Measurements from ENCODE around the gene SGMS1. TPM values are rescaled to one million over a fixed set of nuclear protein-coding genes. Genes with fewer than 3 reads are reported as not detected.
A peak's percentile ranks its signal among the peaks of the same experiment; 100 is the strongest.
"Not testable (repeated sequence)": the region's sequence is repeated elsewhere in the genome, so short reads cannot be mapped to it uniquely, and the experiment has no call there.

The SGMS1 gene
- total RNA-seq, 4 donors from 2014 or later: 64.3 to 132 (median 87.0) TPM

DNA sequence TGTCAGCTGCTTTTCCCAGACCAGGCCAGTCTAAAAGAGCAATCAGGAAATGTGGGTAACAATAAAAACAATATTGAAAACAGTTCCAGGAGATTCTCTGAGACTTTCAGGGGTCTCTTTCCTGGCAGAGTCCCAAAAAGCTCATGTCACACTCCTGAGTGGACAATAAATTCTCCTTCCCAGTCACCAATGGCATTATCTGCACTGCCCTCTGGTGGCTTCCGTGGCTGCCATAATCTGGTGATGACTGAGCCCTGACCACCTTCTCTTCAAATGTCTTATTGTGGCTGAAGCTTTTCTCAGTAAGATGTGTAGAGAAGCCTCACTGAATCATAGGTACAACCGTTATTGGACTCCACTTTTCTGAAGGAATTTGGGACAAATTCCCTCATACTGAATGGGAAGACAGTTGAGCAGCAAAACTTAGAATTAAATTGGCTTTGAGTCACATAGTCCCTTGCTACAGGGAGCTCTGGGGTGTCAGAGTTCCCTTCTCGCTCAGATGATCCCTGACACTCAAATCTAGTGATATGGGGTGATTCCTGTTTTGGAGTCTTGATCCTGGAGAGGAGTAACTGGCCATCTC is 348.0 kb downstream of the SGMS1 start:
- no peaks in the 10 kb centered on the region for H3K9me3 ChIP-seq
- TF ChIP-seq, protein P1, sequence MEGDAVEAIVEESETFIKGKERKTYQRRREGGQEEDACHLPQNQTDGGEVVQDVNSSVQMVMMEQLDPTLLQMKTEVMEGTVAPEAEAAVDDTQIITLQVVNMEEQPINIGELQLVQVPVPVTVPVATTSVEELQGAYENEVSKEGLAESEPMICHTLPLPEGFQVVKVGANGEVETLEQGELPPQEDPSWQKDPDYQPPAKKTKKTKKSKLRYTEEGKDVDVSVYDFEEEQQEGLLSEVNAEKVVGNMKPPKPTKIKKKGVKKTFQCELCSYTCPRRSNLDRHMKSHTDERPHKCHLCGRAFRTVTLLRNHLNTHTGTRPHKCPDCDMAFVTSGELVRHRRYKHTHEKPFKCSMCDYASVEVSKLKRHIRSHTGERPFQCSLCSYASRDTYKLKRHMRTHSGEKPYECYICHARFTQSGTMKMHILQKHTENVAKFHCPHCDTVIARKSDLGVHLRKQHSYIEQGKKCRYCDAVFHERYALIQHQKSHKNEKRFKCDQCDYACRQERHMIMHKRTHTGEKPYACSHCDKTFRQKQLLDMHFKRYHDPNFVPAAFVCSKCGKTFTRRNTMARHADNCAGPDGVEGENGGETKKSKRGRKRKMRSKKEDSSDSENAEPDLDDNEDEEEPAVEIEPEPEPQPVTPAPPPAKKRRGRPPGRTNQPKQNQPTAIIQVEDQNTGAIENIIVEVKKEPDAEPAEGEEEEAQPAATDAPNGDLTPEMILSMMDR (IDR thresholded peaks at IDR 0.05): peak; percentile 15 to 42 (median 33)
- TF ChIP-seq POLR2A (IDR thresholded peaks at IDR 0.05; ENCODE audit: low read depth): no peak
- H3K27me3 ChIP-seq: peaks cover 0 to 3% (median 0%) of the 10 kb centered on the region in 4 donors
- intact Hi-C loops (cut with DNase I): no loop called here
- H3K4me3 ChIP-seq: no peak overlapping the region
- no peaks in the 10 kb centered on the region for H3K4me1 ChIP-seq
- WGBS: 51% methylated on average over 3 of the region's 3 CpGs
- peak; percentile 86 for DNase-seq (ENCODE audit: extremely low spot score)
- no peaks in the 10 kb centered on the region for H3K36me3 ChIP-seq
- H3K27ac ChIP-seq (replicated peaks in 1 of 4): no peak overlapping the region

DNA sequence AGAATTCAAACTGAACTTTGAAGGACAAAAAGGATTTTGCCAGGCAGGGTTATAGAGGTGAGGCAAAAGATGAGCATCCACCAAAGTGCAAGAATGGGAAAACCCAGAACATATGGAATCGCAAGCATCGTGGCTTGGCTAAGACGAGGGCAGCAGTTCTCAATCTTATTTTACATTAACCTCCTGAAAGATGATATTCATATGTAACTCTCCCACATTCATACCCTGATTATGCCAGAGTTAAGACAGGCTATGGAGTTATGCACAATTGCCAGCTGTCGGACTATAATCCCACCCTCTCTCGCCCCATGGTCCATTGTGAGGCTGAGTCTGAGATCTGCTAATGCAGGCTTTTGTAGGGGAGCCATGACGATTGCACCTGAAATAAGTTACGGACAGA is 351.2 kb downstream of the SGMS1 start:
- Histone ChIP-seq H3K4me3 (no peak overlapping the region), H3K4me1 (no peaks in the 10 kb centered on the region), H3K27ac (replicated peaks in 1 of 4) (no peak overlapping the region), H3K27me3 (peaks cover 0 to 3% (median 0%) of the 10 kb centered on the region in 4 donors), H3K9me3 (no peaks in the 10 kb centered on the region), H3K36me3 (no peaks in the 10 kb centered on the region)
- peak; percentile 91 for DNase-seq (ENCODE audit: extremely low spot score)
- intact Hi-C loops (cut with DNase I): no loop called here
- TF ChIP-seq, protein P1 (IDR thresholded peaks at IDR 0.05): no peak
- no peak for TF ChIP-seq POLR2A (IDR thresholded peaks at IDR 0.05; ENCODE audit: low read depth)
- no peak for TF ChIP-seq POLR2AphosphoS5 (IDR thresholded peaks at IDR 0.05)
- TF ChIP-seq EP300 (IDR thresholded peaks at IDR 0.05): no peak
- WGBS: 92% methylated on average over 7 of the region's 7 CpGs

DNA sequence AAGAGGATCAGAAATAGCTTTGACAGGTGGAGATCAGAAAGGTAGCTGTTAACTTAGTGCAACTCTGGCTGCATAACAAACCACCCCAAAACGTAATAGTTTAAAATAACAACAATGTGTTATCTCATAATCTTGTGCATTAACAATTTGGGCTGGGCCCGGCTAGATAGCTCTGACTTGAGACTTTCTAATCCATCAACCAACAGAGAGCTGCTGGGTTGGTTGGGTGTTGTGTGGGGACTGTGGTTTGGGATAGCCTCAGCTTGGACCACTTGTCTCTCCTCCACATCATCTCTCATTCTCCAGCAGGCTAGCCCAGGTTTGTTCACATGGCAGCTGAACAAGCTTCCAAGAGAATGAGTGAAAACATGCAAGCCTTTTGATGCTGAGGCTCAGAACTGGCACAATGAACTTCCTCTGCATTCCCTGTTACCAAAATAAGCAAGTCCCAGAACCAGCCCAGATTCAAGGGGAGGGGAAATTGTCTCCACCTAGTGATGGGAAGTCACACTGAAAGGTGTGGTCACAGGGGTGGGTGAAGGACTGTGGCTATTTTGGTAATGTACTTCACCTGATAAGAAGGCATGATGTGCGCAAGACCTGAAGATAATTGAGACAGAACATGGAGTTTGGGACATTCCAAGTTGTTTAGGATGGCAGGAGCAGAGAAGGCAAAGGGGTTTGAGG is 352.0 kb downstream of the SGMS1 start:
- H3K36me3 ChIP-seq: no peaks in the 10 kb centered on the region
- intact Hi-C loops (cut with DNase I): no loop called here
- H3K27me3 ChIP-seq: peaks cover 0 to 3% (median 0%) of the 10 kb centered on the region in 4 donors
- H3K4me3 ChIP-seq: no peak overlapping the region
- TF ChIP-seq, protein P1 (IDR thresholded peaks at IDR 0.05): no peak
- TF ChIP-seq POLR2A (IDR thresholded peaks at IDR 0.05; ENCODE audit: low read depth) (no peak), EP300 (IDR thresholded peaks at IDR 0.05) (no peak), POLR2AphosphoS5 (IDR thresholded peaks at IDR 0.05) (no peak)
- H3K27ac ChIP-seq (replicated peaks in 1 of 4): no peak overlapping the region
- H3K4me1 ChIP-seq: no peaks in the 10 kb centered on the region
- H3K9me3 ChIP-seq: no peaks in the 10 kb centered on the region
- 78% methylated on average over 3 of the region's 3 CpGs for WGBS
- DNase-seq (ENCODE audit: extremely low spot score): peak; percentile 78

DNA sequence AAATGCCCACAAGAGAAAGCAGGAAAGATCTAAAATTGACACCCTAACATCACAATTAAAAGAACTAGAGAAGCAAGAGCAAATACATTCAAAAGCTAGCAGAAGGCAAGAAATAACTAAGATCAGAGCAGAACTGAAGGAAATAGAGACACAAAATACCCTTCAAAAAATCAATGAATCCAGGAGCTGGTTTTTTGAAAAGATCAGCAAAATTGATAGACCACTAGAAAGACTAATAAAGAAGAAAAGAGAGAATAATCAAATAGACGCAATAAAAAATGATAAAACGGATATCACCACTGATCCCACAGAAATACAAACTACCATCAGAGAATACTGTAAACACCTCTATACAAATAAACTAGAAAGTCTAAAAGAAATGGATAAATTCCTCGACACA is 355.9 kb downstream of the SGMS1 start:
- 84% methylated on average over 3 of the region's 3 CpGs for WGBS

DNA sequence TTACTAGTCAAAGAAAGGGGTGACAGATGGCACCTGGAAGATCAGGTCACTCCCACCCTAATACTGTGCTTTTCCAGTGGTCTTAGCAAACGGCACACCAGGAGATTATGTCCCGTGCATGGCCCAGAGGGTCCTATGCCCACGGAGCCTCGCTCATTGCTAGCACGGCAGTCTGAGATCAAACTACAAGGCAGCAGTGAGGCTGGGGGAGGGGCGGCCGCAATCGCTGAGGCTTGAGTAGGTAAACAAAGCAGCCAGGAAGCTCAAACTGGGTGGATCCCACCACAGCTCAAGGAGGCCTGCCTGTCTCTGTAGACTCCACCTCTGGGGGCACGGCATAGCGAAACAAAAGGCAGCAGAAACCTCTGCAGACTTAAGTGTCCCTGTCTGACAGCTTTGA is 361.1 kb downstream of the SGMS1 start:
- peak; percentile 29 for DNase-seq (ENCODE audit: extremely low spot score)
- intact Hi-C loops (cut with DNase I); H3K4me1 ChIP-seq: not testable (repeated sequence)

More for the DNA sequence above, 355.9 kb downstream of the SGMS1 start:
- intact Hi-C loops (cut with DNase I); H3K9me3 ChIP-seq; DNase-seq (ENCODE audit: extremely low spot score); H3K4me1 ChIP-seq; H3K4me3 ChIP-seq; H3K36me3 ChIP-seq; H3K27me3 ChIP-seq; H3K27ac ChIP-seq (replicated peaks in 1 of 4): not testable (repeated sequence)

More for the DNA sequence above, 361.1 kb downstream of the SGMS1 start:
- H3K27ac ChIP-seq (replicated peaks in 1 of 4); H3K36me3 ChIP-seq; H3K27me3 ChIP-seq; H3K4me3 ChIP-seq; H3K9me3 ChIP-seq: not testable (repeated sequence)
- WGBS: 66% methylated on average over 4 of the region's 10 CpGs
